Common myeloid progenitor, CD34-positive (primary cell): ENCODE data around the gene RNF212B. TPM values are rescaled to one million over a fixed set of nuclear protein-coding genes. Genes with fewer than 3 reads are reported as not detected.
A peak's percentile ranks its signal among the peaks of the same experiment; 100 is the strongest.
"Not testable (repeated sequence)": the region's sequence is repeated elsewhere in the genome, so short reads cannot be mapped to it uniquely, and the experiment has no call there.

Experiments
- CTCF ChIA-PET: fragments of 350-600 bp; sonication (Branson Sonifier 250); formaldehyde crosslinking; loops from one replicate; lab custom pipeline; 2021; ENCODE audit warnings: antibody characterized with exemption; lab: Charles Lee
- POLR2A ChIA-PET: fragments of 350-600 bp; sonication (Branson Sonifier 250); formaldehyde crosslinking; loops from one replicate; lab custom pipeline; 2021; ENCODE audit warnings: antibody characterized with exemption; lab: Charles Lee
- DNase-seq, 3 donors: peaks; one replicate each; pipeline versions ENCODE4 v3.0.0 to v3.0.0-alpha.2; 2013
- H3K27ac ChIP-seq, 2 experiments: 1 replicate in 1 of 2; 2 replicates in 1 of 2; pipeline ENCODE4 v1.7.0; 2013; ENCODE audit warnings: inconsistent platforms in 2 of 2, low read length in 2 of 2, mild to moderate bottlenecking in 2 of 2, low read depth in 1 of 2, moderate library complexity in 1 of 2; ENCODE audit not compliant: severe bottlenecking in 2 of 2, insufficient read depth in 1 of 2, poor library complexity in 1 of 2
- H3K27me3 ChIP-seq, 5 experiments: replicated peaks in 2 of 5; 1 replicate in 3 of 5; 2 replicates in 2 of 5; pipeline versions ENCODE4 v1.6.1 to v1.7.0; 2013; ENCODE audit warnings: low read length in 4 of 5, mild to moderate bottlenecking in 2 of 5, moderate library complexity in 2 of 5, inconsistent platforms in 1 of 5; ENCODE audit not compliant: insufficient read depth in 5 of 5, control insufficient read depth in 4 of 5
- H3K36me3 ChIP-seq, 4 experiments: 1 replicate in 2 of 4; 2 replicates in 2 of 4; pipeline versions ENCODE4 v1.6.1 to v1.7.0; 2013; ENCODE audit warnings: low read length in 3 of 4, control low read depth in 1 of 4, mild to moderate bottlenecking in 1 of 4; ENCODE audit not compliant: control insufficient read depth in 4 of 4, insufficient read depth in 4 of 4
- H3K4me1 ChIP-seq, 4 experiments: 1 replicate in 3 of 4; 2 replicates in 1 of 4; pipeline versions ENCODE4 v1.6.1 to v1.7.1; 2013; ENCODE audit warnings: low read length in 3 of 4, mild to moderate bottlenecking in 3 of 4, control low read depth in 1 of 4, inconsistent platforms in 1 of 4, moderate library complexity in 1 of 4; ENCODE audit not compliant: control insufficient read depth in 4 of 4, insufficient read depth in 4 of 4; ENCODE audit errors: control extremely low read depth in 1 of 4
- H3K4me3 ChIP-seq, 7 experiments: 1 replicate in 4 of 7; 2 replicates in 3 of 7; pipeline versions ENCODE4 v1.5.1 to v1.7.0; 2013; ENCODE audit warnings: mild to moderate bottlenecking in 7 of 7, low read length in 6 of 7, moderate library complexity in 6 of 7, inconsistent platforms in 2 of 7, low read depth in 2 of 7, control low read depth in 1 of 7; ENCODE audit not compliant: insufficient read depth in 4 of 7, control insufficient read depth in 1 of 7; ENCODE audit errors: extremely low read depth in 1 of 7
- H3K9me3 ChIP-seq, 5 experiments: 1 replicate in 4 of 5; 2 replicates in 1 of 5; pipeline versions ENCODE4 v1.6.1 to v1.7.1; 2013; ENCODE audit warnings: low read length in 4 of 5, mild to moderate bottlenecking in 2 of 5, inconsistent platforms in 1 of 5, low read depth in 1 of 5, moderate library complexity in 1 of 5; ENCODE audit not compliant: control insufficient read depth in 4 of 5, insufficient read depth in 2 of 5; ENCODE audit errors: control extremely low read depth in 1 of 5
- WGBS: methylation state at CpG from one replicate; pipeline ENCODE4 v1.1.5; 2013; ENCODE audit not compliant: insufficient coverage; 5-methylcytosine and 5-hydroxymethylcytosine counted together
- polyA plus RNA-seq: library from polyadenylated mRNA; unstranded; fragments of 120-200 nt; gene quantifications from one replicate; pipeline ENCODE4 v1.2.1, GENCODE V29; 2013

Gene RNF212B, protein sequence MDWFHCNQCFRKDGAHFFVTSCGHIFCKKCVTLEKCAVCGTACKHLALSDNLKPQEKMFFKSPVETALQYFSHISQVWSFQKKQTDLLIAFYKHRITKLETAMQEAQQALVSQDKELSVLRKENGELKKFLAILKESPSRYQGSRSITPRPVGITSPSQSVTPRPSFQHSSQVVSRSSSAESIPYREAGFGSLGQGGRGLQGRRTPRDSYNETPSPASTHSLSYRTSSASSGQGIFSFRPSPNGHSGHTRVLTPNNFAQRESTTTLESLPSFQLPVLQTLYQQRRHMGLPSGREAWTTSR
- polyA plus RNA-seq, result not detected

DNA sequence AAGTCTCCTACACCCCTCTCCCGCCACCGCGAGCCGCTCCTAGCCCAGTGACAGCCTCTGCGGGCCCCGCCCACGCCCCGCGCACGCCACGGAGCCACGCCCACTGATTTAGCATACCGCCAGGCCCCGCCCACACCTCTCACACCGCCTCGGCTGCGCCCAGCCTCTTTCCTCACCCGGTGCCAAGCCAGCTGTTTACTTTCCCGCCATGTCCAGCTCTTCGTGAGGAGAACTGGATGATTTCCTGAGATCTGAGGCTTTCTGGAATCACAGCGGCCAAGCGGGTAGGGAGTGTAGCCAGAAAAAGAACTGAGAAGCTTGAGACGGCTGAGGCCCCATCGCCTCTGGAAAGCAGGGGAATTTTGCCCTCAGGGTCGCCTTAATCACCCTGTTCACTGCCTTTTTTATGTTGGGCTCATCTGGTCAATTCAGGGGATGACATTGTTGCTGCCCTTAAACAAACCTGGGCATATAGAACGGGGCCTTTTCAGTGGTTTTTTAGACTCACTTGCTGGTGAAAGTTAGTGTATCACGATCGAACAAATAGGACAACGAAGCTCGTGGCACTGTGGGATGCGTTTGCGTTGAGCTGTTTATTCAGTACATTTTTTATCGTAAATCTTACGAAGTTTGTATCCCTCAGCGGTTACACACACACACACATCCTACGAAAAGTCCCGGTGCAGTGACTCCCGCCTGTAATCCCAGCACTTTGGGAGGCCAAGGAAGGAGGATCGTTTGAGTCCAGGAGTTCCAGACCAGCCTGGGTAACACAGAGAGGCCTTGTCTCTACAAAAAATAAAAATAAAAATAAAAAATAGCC is at the start of gene RNF212B:
Gene RNF212B, plus strand, starts transcription at position 165 of the 823 bp plus-strand sequence. CDS start 2,410 bp downstream, outside the sequence.
- CTCF ChIA-PET, result interaction anchor here (1.0 kb wide), 1 partner anchor 35 kb away, joined by 3 read pairs; no protein-coding TSS in a partner anchor
- peak; percentile 52 to 69 (median 68) for DNase-seq
- peak within 1 kb of the TSS in 6 of 7 experiments; percentile 37 to 71 (median 52) for H3K4me3 ChIP-seq

DNA sequence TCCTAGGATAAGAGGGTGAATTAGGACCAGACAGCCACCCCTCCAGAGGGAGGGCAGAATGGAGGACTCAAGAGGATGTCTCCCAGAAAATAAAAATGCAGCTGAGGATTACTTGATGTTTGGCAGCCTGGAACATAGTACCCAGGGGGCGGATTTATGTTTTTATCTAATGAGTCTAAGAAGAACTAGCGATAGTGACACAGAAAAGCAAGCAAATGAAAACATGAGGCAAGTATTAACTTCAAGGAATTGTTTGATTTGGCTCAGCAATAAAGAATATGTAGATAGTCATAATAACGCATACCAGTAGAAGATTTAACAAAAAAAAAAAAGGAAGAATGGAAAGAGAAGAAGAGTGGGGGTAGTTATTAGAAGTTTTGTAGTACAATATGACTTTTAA is 44.3 kb upstream of the RNF212B start:
- ChIA-PET CTCF (no interaction called here), POLR2A (no interaction called here)
- Histone ChIP-seq H3K9me3 (no peaks in the 10 kb centered on the region), H3K36me3 (no peaks in the 10 kb centered on the region), H3K4me1 (no peaks in the 10 kb centered on the region), H3K4me3 (no peak overlapping the region), H3K27me3 (no peaks in the 10 kb centered on the region), H3K27ac (no peak overlapping the region)
- WGBS, result 100% methylated on average over 2 of the region's 3 CpGs
- DNase-seq, result no peak

More for the DNA sequence above, at the start of gene RNF212B:
- Histone ChIP-seq H3K27ac (no peak within 1 kb of the TSS), H3K4me1 (peaks cover 0 to 6% (median 3%) of the 10 kb centered on the region in 4 experiments), H3K9me3 (no peaks in the 10 kb centered on the region), H3K27me3 (peaks cover 0 to 4% (median 2%) of the 10 kb centered on the region in 5 experiments), H3K36me3 (no peaks in the 10 kb centered on the region)
- POLR2A ChIA-PET, result no interaction called here
- WGBS, result 39% methylated on average over 25 of the region's 39 CpGs

DNA sequence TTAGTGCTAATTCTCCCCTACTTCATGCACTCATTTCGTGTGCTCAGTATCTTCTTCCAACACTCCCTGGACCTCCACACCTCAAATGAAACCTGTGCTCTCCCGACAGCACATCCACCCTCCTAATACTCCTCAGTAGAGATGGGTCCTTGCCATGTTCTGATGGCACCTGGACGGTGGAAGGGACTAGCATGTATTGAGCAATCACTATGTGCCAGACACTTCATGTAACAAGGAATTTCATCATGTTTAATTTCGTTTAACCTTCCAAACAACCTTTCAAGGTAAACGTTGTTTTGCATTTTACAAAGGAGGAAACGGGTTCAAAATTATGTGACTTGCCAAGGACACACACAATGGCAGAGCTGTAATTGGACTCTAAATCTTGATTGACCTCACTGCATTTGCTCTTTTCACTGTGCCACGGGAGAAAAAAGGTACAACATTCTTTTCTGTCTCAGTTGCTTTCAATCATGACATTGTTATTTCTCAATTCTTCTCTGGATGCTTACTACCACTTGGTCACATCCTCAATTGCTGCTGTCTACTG is 42.1 kb upstream of the RNF212B start:
- Histone ChIP-seq H3K4me1 (no peaks in the 10 kb centered on the region), H3K4me3 (no peak overlapping the region), H3K27ac (no peak overlapping the region), H3K27me3 (no peaks in the 10 kb centered on the region), H3K36me3 (no peaks in the 10 kb centered on the region), H3K9me3 (no peaks in the 10 kb centered on the region)
- POLR2A ChIA-PET, result no interaction called here
- CTCF ChIA-PET, result interaction anchor here (1.7 to 1.8 kb wide), 2 partner anchors 32 to 75 kb away, joined by 3 to 5 read pairs; no protein-coding TSS in a partner anchor
- DNase-seq, result no peak
- 92% methylated on average over 7 of the region's 7 CpGs for WGBS

DNA sequence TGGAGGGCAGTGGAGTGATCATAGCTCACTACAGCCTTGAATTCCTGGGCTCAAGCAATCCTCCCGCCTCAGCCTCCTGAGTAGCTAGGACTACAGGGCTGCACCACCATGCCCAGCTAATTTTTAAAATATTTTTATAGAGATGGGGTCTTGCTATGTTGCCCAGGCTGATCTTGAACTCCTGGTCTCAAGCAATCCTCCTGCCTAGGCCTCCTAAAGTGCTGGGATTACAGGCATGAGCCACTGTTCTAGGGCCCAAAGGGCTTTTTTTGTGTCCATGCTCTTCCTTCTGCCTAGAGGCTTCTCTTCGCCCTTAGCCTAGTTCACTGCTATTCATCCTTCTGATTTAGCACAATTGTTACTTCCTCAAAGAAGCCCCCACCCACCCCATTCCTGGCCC is 41.2 kb upstream of the RNF212B start:
- H3K4me3 ChIP-seq, DNase-seq, POLR2A ChIA-PET, H3K4me1 ChIP-seq, H3K9me3 ChIP-seq, H3K36me3 ChIP-seq, H3K27ac ChIP-seq, H3K27me3 ChIP-seq: not testable (repeated sequence)
- CTCF ChIA-PET, result interaction anchor here (0.6 to 1.8 kb wide), 3 partner anchors 33 to 132 kb away, joined by 3 to 5 read pairs (median 3); no protein-coding TSS in a partner anchor
- no CpG with 5 or more reads among the region's 2 CpGs for WGBS

DNA sequence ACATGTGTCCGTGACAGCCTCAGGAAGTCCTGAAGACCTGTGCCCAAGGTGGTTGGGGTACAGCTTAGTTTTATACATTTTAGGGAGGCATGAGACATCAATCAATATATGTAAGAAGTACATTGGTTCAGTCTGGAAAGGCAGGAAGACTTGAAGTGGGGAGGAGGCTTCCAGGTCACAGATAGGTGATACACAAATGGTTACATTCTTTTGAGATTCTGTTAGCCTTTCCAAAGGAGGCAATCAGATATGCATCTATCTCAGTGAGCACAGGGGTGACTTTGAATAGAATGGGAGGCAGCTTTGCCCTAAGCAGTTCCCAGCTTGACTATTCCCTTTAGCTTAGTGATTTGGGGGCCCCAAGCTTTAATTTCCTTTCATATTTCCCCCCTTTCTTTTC is 38.6 kb upstream of the RNF212B start:
- CTCF ChIA-PET, H3K36me3 ChIP-seq, H3K9me3 ChIP-seq, H3K27me3 ChIP-seq, H3K27ac ChIP-seq, H3K4me3 ChIP-seq, H3K4me1 ChIP-seq, POLR2A ChIA-PET, DNase-seq: not testable (repeated sequence)
- WGBS, result 100% methylated on average over 1 of the region's 1 CpG

DNA sequence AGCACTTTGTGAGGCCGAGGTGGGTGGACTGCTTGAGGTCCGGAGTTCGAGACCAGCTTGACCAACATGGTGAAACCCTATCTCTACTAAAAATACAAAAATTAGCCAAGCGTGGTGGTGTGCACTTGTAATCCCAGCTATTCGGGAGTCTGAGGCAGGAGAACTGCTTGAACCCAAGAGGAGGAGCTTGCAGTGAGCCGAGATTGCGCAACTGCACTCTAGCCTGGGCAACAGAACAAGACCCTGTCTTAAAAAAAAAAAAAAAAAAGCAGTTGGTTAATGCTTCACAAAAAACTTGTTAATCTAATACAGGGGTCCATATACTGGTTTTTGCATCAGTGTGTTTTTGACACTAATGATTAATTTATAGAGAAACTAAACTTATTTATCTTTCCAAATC is 35.7 kb upstream of the RNF212B start:
- Histone ChIP-seq H3K9me3 (no peaks in the 10 kb centered on the region), H3K27me3 (no peaks in the 10 kb centered on the region), H3K4me3 (no peak overlapping the region), H3K27ac (no peak overlapping the region), H3K36me3 (no peaks in the 10 kb centered on the region), H3K4me1 (no peaks in the 10 kb centered on the region)
- no peak for DNase-seq
- ChIA-PET POLR2A (no interaction called here), CTCF (no interaction called here)
- 100% methylated on average over 4 of the region's 7 CpGs for WGBS
